GM12878 (cell line): ENCODE measurements around the gene YJU2. TPM values are rescaled to one million over a fixed set of nuclear protein-coding genes. Genes with fewer than 3 reads are reported as not detected.

ENCODE experiments used
- ATAC-seq: fragments of 200-7000 bp; cut with Tn5 transposase; 3 replicates; pipeline ENCODE4 v1.9.1; 2020; ENCODE audit warnings: mild to moderate bottlenecking, moderate library complexity
- BruUV-seq: library from RNA; stranded (reverse); fragments of 400-500 nt; replicated peaks from 2 replicates; lab custom pipeline; 2021; lab: Mats Ljungman, UMichigan
- CTCF ChIA-PET: fragments of 300-600 bp; sonication (Branson Sonifier 250); formaldehyde crosslinking; extraction: SDS; loops from one replicate; lab custom pipeline; 2021; ENCODE audit warnings: inconsistent platforms; lab: Yijun Ruan, JAX
- POLR2A ChIA-PET: fragments of 350-600 bp; formaldehyde crosslinking; extraction: SDS; loops from one replicate; lab custom pipeline; 2021; ENCODE audit warnings: inconsistent platforms; lab: Charles Lee
- RAD21 ChIA-PET: fragments of 300-600 bp; sonication (Branson Sonifier 250); formaldehyde crosslinking; loops from one replicate; lab custom pipeline; 2023; ENCODE audit warnings: antibody characterized with exemption; ENCODE audit not compliant: unreplicated experiment; lab: Charles Lee
- SMC1A ChIA-PET: fragments of 300-600 bp; sonication (Branson Sonifier 250); formaldehyde crosslinking; loops from one replicate; lab custom pipeline; 2023; ENCODE audit not compliant: unreplicated experiment, uncharacterized antibody; lab: Charles Lee
- DNase-seq: peaks from one replicate; pipeline ENCODE4 v3.0.0-alpha.2; 2011; ENCODE audit warnings: low read depth, low spot score
- FAIRE-seq: peaks from 3 replicates; lab custom pipeline; 2011; peaks lifted over from hg19 to GRCh38; lab: Jason Lieb, UNC
- H2AFZ ChIP-seq: 2 replicates; pipeline ENCODE4 v1.6.0; 2011; ENCODE audit warnings: low read depth, low read length, control low read depth; ENCODE audit not compliant: control insufficient read depth
- H3K27ac ChIP-seq: 2 replicates; pipeline ENCODE4 v1.5.1; 2011; ENCODE audit warnings: control low read depth; ENCODE audit not compliant: control insufficient read depth, insufficient read depth
- H3K27me3 ChIP-seq, 2 experiments: replicated peaks in 1 of 2; 2 replicates each; pipeline versions ENCODE4 v1.6.0 to v1.6.1; 2011; ENCODE audit warnings: low read length in 1 of 2; ENCODE audit not compliant: control insufficient read depth in 2 of 2, insufficient read depth in 2 of 2
- H3K36me3 ChIP-seq, 2 experiments: 2 replicates each; pipeline ENCODE4 v1.5.1; 2011; ENCODE audit warnings: low read length in 1 of 2; ENCODE audit not compliant: control insufficient read depth in 2 of 2, insufficient read depth in 2 of 2
- H3K4me1 ChIP-seq: 2 replicates; pipeline ENCODE4 v1.6.1; 2011; ENCODE audit warnings: mild to moderate bottlenecking, low read length, moderate library complexity, mixed read lengths; ENCODE audit not compliant: control insufficient read depth, insufficient read depth
- H3K4me2 ChIP-seq: 2 replicates; pipeline ENCODE4 v1.6.0; 2011; ENCODE audit warnings: control low read depth; ENCODE audit not compliant: control insufficient read depth, insufficient read depth
- H3K4me3 ChIP-seq: fragments of 200-600 bp; sonication (generic); 2 replicates; pipeline ENCODE4 v1.5.1; 2016
- H3K79me2 ChIP-seq: 2 replicates; pipeline ENCODE4 v1.6.0; 2011; ENCODE audit warnings: low read length; ENCODE audit not compliant: control insufficient read depth, insufficient read depth
- H3K9ac ChIP-seq: 2 replicates; pipeline ENCODE4 v1.8.0; 2011; ENCODE audit warnings: low read length, control low read depth, mixed read lengths; ENCODE audit not compliant: control insufficient read depth, insufficient read depth
- H3K9me3 ChIP-seq: replicated peaks from 3 replicates; pipeline ENCODE4 v1.5.1; 2011; ENCODE audit warnings: mild to moderate bottlenecking, low read length; ENCODE audit not compliant: control insufficient read depth, insufficient read depth
- H4K20me1 ChIP-seq: 2 replicates; pipeline ENCODE4 v1.6.0; 2011; ENCODE audit not compliant: control insufficient read depth, insufficient read depth
- CBX5 ChIP-seq: sonication (generic); IDR thresholded peaks from 2 replicates; pipeline ENCODE4 v1.6.1; 2016; ENCODE audit warnings: low read depth, moderate library complexity, mild to moderate bottlenecking, inconsistent platforms
- DPF2 ChIP-seq: fragments of 450-650 bp; IDR thresholded peaks from 2 replicates; pipeline ENCODE4 v1.6.1; 2017; ENCODE audit warnings: mild to moderate bottlenecking
- EED ChIP-seq: sonication (generic); IDR thresholded peaks from 2 replicates; pipeline ENCODE4 v1.6.1; 2016; ENCODE audit warnings: antibody characterized with exemption, low read depth
- NFYB ChIP-seq: IDR thresholded peaks from 2 replicates; pipeline ENCODE4 v1.6.1; 2011; ENCODE audit warnings: low read depth, mild to moderate bottlenecking, low read length, improper control_type of control experiment, moderate library complexity; ENCODE audit not compliant: insufficient read depth
- POLR2A ChIP-seq: IDR thresholded peaks from 2 replicates; pipeline ENCODE4 v1.6.1; 2011; ENCODE audit warnings: low read depth, mild to moderate bottlenecking, low read length
- USF1 ChIP-seq: IDR thresholded peaks from 2 replicates; pipeline ENCODE4 v1.6.1; 2011; ENCODE audit warnings: borderline replicate concordance, low read depth, mild to moderate bottlenecking, moderate library complexity, mixed read lengths, low read length; ENCODE audit not compliant: insufficient read depth; ENCODE audit errors: extremely low read length
- YBX1 ChIP-seq: fragments of 450-650 bp; IDR thresholded peaks from 2 replicates; pipeline ENCODE4 v1.6.1; 2016; ENCODE audit warnings: antibody characterized with exemption
- WGBS: methylation state at CpG from one replicate; pipeline ENCODE4 v1.1.6; 2016; ENCODE audit warnings: low lambda C conversion rate; ENCODE audit not compliant: insufficient replicate concordance, insufficient coverage; ENCODE audit errors: missing lambda C conversion rate; 5-methylcytosine and 5-hydroxymethylcytosine counted together
- in situ Hi-C: fragments of 300-500 bp; cut with MboI; formaldehyde crosslinking; loops from 9 replicates; pipeline ENCODE4 v1.14.3; 2018; ENCODE audit warnings: mixed read lengths
- intact Hi-C: fragments of 100-400 bp; cut with micrococcal nuclease; formaldehyde crosslinking; loops from one replicate; pipeline ENCODE4 v1.14.2; 2022; ENCODE audit not compliant: unreplicated experiment
- polyA plus RNA-seq, 11 experiments: library from polyadenylated mRNA; depleted of rRNA in 4 of 11; unstranded in 6 of 11; stranded (reverse) in 5 of 11; fragments of >200 nt; fragmentation: Nextera tagmentation in 4 of 11; fragmentation: Illumina TruSeq in 1 of 11; extraction: Ambion mirVana in 4 of 11; extraction: Trizol in 1 of 11; gene quantifications; 1 replicate in 1 of 11; 2 replicates in 10 of 11; pipeline versions ENCODE4 v1.2.1 to v1.2.3, GENCODE V29; 2011 to 2016; ENCODE audit warnings: inconsistent platforms in 2 of 11, missing spikeins in 2 of 11, low read depth in 1 of 11
- total RNA-seq, 4 experiments: library from RNA; depleted of rRNA in 3 of 4; stranded (reverse); fragments of >200 nt in 3 of 4; fragmentation: Illumina TruSeq in 1 of 4; extraction: Trizol in 1 of 4; gene quantifications; 2 replicates each; pipeline versions ENCODE4 v1.2.1 to v1.2.3, GENCODE V29; 2013 to 2021

YJU2 gene
- total and polyA plus RNA-seq, 10 of the 15 experiments (the other 5 are each of a cell fraction or from before 2014, with no cell fraction given): 0.26 to 40.7 (median 23.8) TPM

GRCh38 chr19:4238831-4239230 is 8.0 kb upstream of the YJU2 start:
- intact Hi-C loops (no loop called here), in situ Hi-C loops (no loop called here)
- no peak overlapping the region for H3K27ac ChIP-seq
- ATAC-seq (no peak), FAIRE-seq (no peak), DNase-seq (no peak)
- ChIA-PET POLR2A (interaction anchor here (0.7 kb wide), 1 partner anchor 397 kb away, joined by 4 read pairs; no protein-coding TSS in a partner anchor), CTCF (interaction anchor here (1.6 kb wide), 1 partner anchor 9 kb away, joined by 4 read pairs; the partner anchor contains the start of gene EBI3), RAD21 (no interaction called here), SMC1A (no interaction called here)
- H3K36me3 ChIP-seq: peaks cover 2 to 21% of the 10 kb centered on the region in 2 experiments; a peak in 3 of 4 replicates
- no peak overlapping the region for H2AFZ ChIP-seq
- TF ChIP-seq CBX5 (no peak), NFYB (no peak), POLR2A (0 out of 2 replicates have a peak, but pooled peaks have one; percentile 27), EED (no peak), DPF2 (no peak), USF1 (no peak), YBX1 (no peak)
- 89% methylated on average over 4 of the region's 4 CpGs for WGBS
- no peak overlapping the region for H3K9ac ChIP-seq
- no peak overlapping the region for H3K4me3 ChIP-seq
- no peaks in the 10 kb centered on the region for H3K27me3 ChIP-seq
- H3K4me1 ChIP-seq: peaks cover 13% of the 10 kb centered on the region
- no peak overlapping the region for H3K4me2 ChIP-seq
- BruUV-seq: no TSS peak
- no peaks in the 10 kb centered on the region for H4K20me1 ChIP-seq
- peaks cover 7% of the 10 kb centered on the region; the same call in 2 of the 3 replicates for H3K9me3 ChIP-seq
- H3K79me2 ChIP-seq: peaks cover 3% of the 10 kb centered on the region; the same call in 1 of the 2 replicates
